Vagina (tissue), 2 donors: Measurements from ENCODE around the gene CABP5. TPM values are rescaled to one million over a fixed set of nuclear protein-coding genes. Genes with fewer than 3 reads are reported as not detected.

ENCODE experiments used
- DNase-seq, 2 donors: peaks; one replicate each; pipeline ENCODE4 v3.0.0-alpha.2; 2017; ENCODE audit errors: extremely low spot score in 2 of 2
- H3K27ac ChIP-seq: fragments of 200-600 bp; sonication (generic); one replicate; pipeline ENCODE4 v1.5.1; 2019
- H3K27me3 ChIP-seq: fragments of 200-600 bp; sonication (generic); one replicate; pipeline ENCODE4 v1.5.1; 2019
- H3K36me3 ChIP-seq, 2 donors: fragments of 200-600 bp; sonication (generic); one replicate each; pipeline ENCODE4 v1.5.1; 2017 to 2019
- H3K4me1 ChIP-seq: fragments of 200-600 bp; sonication (generic); one replicate; pipeline ENCODE4 v1.5.1; 2019
- H3K4me3 ChIP-seq, 2 donors: fragments of 200-600 bp; sonication (generic); 1 replicate in 1 of 2; 2 replicates in 1 of 2; pipeline ENCODE4 v1.5.1; 2016 to 2019
- H3K9me3 ChIP-seq: fragments of 200-600 bp; sonication (generic); one replicate; pipeline ENCODE4 v1.5.1; 2019
- CTCF ChIP-seq, 3 experiments: fragments of 450-650 bp in 2 of 3; fragments of 200-600 bp in 1 of 3; sonication (generic) in 1 of 3; IDR thresholded peaks; one replicate each; pipeline ENCODE4 v1.5.1; 2017 to 2019; ENCODE audit warnings: antibody characterized with exemption in 3 of 3, mild to moderate bottlenecking in 2 of 3, moderate library complexity in 2 of 3
- POLR2A ChIP-seq, 2 donors: fragments of 450-650 bp; IDR thresholded peaks; one replicate each; pipeline ENCODE4 v1.6.1; 2017; ENCODE audit warnings: antibody characterized with exemption in 2 of 2, mild to moderate bottlenecking in 2 of 2, moderate library complexity in 2 of 2
- POLR2AphosphoS5 ChIP-seq, 2 donors: sonication (generic); formaldehyde crosslinking; IDR thresholded peaks; one replicate each; pipeline ENCODE4 v1.9.0; 2017; ENCODE audit warnings: antibody characterized with exemption in 2 of 2, mild to moderate bottlenecking in 2 of 2, low read depth in 1 of 2; ENCODE audit not compliant: insufficient read depth in 1 of 2
- intact Hi-C: fragments of 100-400 bp; cut with DNase I; formaldehyde crosslinking; loops from one replicate; pipeline ENCODE4 v1.15.1; 2023
- total RNA-seq: library from RNA; depleted of rRNA; stranded (reverse); fragments of >200 nt; gene quantifications from one replicate; pipeline ENCODE4 v1.2.3, GENCODE V29; 2016

The CABP5 gene
- total RNA-seq, 1 donor from 2014 or later, result not detected

- no peak for TF ChIP-seq POLR2A (IDR thresholded peaks at IDR 0.05)
- TF ChIP-seq CTCF (IDR thresholded peaks at IDR 0.05), result no peak
- no peak for TF ChIP-seq POLR2AphosphoS5 (IDR thresholded peaks at IDR 0.05; ENCODE audit: insufficient read depth in 1 of 2, low read depth in 1 of 2)
- intact Hi-C loops, result no loop called here
- H3K4me3 ChIP-seq, result no peak overlapping the region
- H3K36me3 ChIP-seq, result no peaks in the 10 kb centered on the region
- H3K27ac ChIP-seq, result no peak overlapping the region
- peak in 1 of 2 donors; percentile 65 for DNase-seq
- H3K4me1 ChIP-seq, result no peaks in the 10 kb centered on the region
- H3K9me3 ChIP-seq, result no peaks in the 10 kb centered on the region
- no peaks in the 10 kb centered on the region for H3K27me3 ChIP-seq
These were observed 52.6 kb downstream of the CABP5 start for GRCh38 chr19:47991191-47991808.

Other genes starting within 250 kb of the CABP5 start
- not detected for gene TPRX1, start 239.5 kb downstream of the CABP5 start, total RNA-seq
- not detected for gene CRX, start 222.1 kb downstream of the CABP5 start, total RNA-seq
- not detected for gene TPRX2, start 184.8 kb downstream of the CABP5 start, total RNA-seq
- 1.7 TPM for gene SULT2A1, start 157.8 kb downstream of the CABP5 start, total RNA-seq
- gene BSPH1, start 51.9 kb downstream of the CABP5 start, total RNA-seq, result not detected
- gene ELSPBP1, start 49.4 kb downstream of the CABP5 start, total RNA-seq, result not detected
- 7.1 TPM for gene PLA2G4C, start 66.7 kb upstream of the CABP5 start, total RNA-seq
- 10.8 TPM for gene LIG1, start 126.3 kb upstream of the CABP5 start, total RNA-seq
- gene ZSWIM9, start 126.6 kb upstream of the CABP5 start, total RNA-seq, result 5.4 TPM
- gene CARD8, start 211.8 kb upstream of the CABP5 start, total RNA-seq, result 31.9 TPM
- gene ZNF114, start 226.0 kb upstream of the CABP5 start, total RNA-seq, result not detected